Esophagus muscularis mucosa (tissue), 4 donors: Measurements from ENCODE around the gene CLCA1. TPM values are rescaled to one million over a fixed set of nuclear protein-coding genes. Genes with fewer than 3 reads are reported as not detected.

Experiments
- DNase-seq: peaks from one replicate; pipeline ENCODE4 v3.0.0-alpha.2; 2017; ENCODE audit errors: extremely low spot score
- H3K27ac ChIP-seq, 4 donors: fragments of 200-600 bp; sonication (generic); replicated peaks in 1 of 4; 1 replicate in 3 of 4; 2 replicates in 1 of 4; pipeline ENCODE4 v1.5.1; 2016 to 2019; ENCODE audit warnings: mild to moderate bottlenecking in 1 of 4
- H3K27me3 ChIP-seq, 4 donors: fragments of 200-600 bp; sonication (generic); one replicate each; pipeline versions ENCODE4 v1.5.1 to v1.6.0; 2016 to 2019
- H3K36me3 ChIP-seq, 4 donors: fragments of 200-600 bp; sonication (generic); one replicate each; pipeline ENCODE4 v1.5.1; 2016 to 2019
- H3K4me1 ChIP-seq, 4 donors: fragments of 200-600 bp; sonication (generic); one replicate each; pipeline ENCODE4 v1.5.1; 2016 to 2019
- H3K4me3 ChIP-seq, 4 donors: fragments of 200-600 bp; sonication (generic); 1 replicate in 2 of 4; 2 replicates in 2 of 4; pipeline ENCODE4 v1.5.1; 2016 to 2019; ENCODE audit warnings: mild to moderate bottlenecking in 4 of 4, moderate library complexity in 1 of 4
- H3K9me3 ChIP-seq, 4 donors: fragments of 200-600 bp; sonication (generic); 1 replicate in 3 of 4; 2 replicates in 1 of 4; pipeline ENCODE4 v1.5.1; 2016 to 2019
- CTCF ChIP-seq, 3 experiments: fragments of 200-600 bp in 2 of 3; fragments of 450-650 bp in 1 of 3; sonication (generic) in 2 of 3; IDR thresholded peaks; one replicate each; pipeline ENCODE4 v1.5.1; 2017 to 2019; ENCODE audit warnings: antibody characterized with exemption in 3 of 3, mild to moderate bottlenecking in 2 of 3, moderate library complexity in 1 of 3
- EP300 ChIP-seq: sonication (generic); formaldehyde crosslinking; IDR thresholded peaks from one replicate; pipeline ENCODE4 v1.6.1; 2017; ENCODE audit warnings: antibody characterized with exemption
- POLR2A ChIP-seq: fragments of 450-650 bp; IDR thresholded peaks from one replicate; pipeline ENCODE4 v1.6.1; 2017; ENCODE audit warnings: antibody characterized with exemption, moderate library complexity, mild to moderate bottlenecking, low read depth
- POLR2AphosphoS5 ChIP-seq, 2 donors: sonication (generic); formaldehyde crosslinking; IDR thresholded peaks; one replicate each; pipeline ENCODE4 v1.6.1; 2017; ENCODE audit warnings: antibody characterized with exemption in 2 of 2
- WGBS: methylation state at CpG from one replicate; pipeline ENCODE4 v1.1.5; 2018; 5-methylcytosine and 5-hydroxymethylcytosine counted together
- intact Hi-C: fragments of 100-400 bp; cut with DNase I; formaldehyde crosslinking; loops from one replicate; pipeline ENCODE4 v1.15.1; 2023
- total RNA-seq, 4 donors: library from RNA; depleted of rRNA; stranded (reverse); fragments of >200 nt; gene quantifications; one replicate each; pipeline versions ENCODE4 v1.1.0 to v1.2.1, GENCODE V29; 2016

Gene CLCA1
- total RNA-seq, 4 donors from 2014 or later = 0.11 TPM; not detected in 3

- WGBS = 87% methylated on average over 4 of the region's 4 CpGs
- Histone ChIP-seq H3K4me1 (peaks cover 0 to 6% (median 3%) of the 10 kb centered on the region in 4 donors), H3K4me3 (no peak overlapping the region), H3K36me3 (no peaks in the 10 kb centered on the region), H3K27ac (no peak overlapping the region), H3K9me3 (no peaks in the 10 kb centered on the region), H3K27me3 (no peaks in the 10 kb centered on the region)
- DNase-seq = no peak
- TF ChIP-seq POLR2A (no peak), EP300 (no peak), POLR2AphosphoS5 (IDR thresholded peaks at IDR 0.05) (no peak)
- intact Hi-C loops = no loop called here
Observed at GRCh38 chr1:86481966-86482365, 13.2 kb downstream of the CLCA1 start.

- no peaks in the 10 kb centered on the region for H3K9me3 ChIP-seq
- peaks cover 0 to 4% (median 0%) of the 10 kb centered on the region in 4 donors for H3K4me1 ChIP-seq
- intact Hi-C loops = no loop called here
- no peaks in the 10 kb centered on the region for H3K27me3 ChIP-seq
- H3K4me3 ChIP-seq = no peak overlapping the region
- WGBS = 76% methylated on average over 4 of the region's 4 CpGs
- TF ChIP-seq POLR2A (no peak), EP300 (no peak), CTCF (IDR thresholded peaks at IDR 0.05) (no peak), POLR2AphosphoS5 (IDR thresholded peaks at IDR 0.05) (no peak)
- H3K27ac ChIP-seq = peak overlapping the region in 2 of 4 donors; percentile 10 to 40
- peak; percentile 91 for DNase-seq
- H3K36me3 ChIP-seq = no peaks in the 10 kb centered on the region
Observed at GRCh38 chr1:86487131-86487810, 18.5 kb downstream of the CLCA1 start.

- Histone ChIP-seq H3K4me3 (no peak overlapping the region), H3K27me3 (no peaks in the 10 kb centered on the region), H3K27ac (peak overlapping the region in 3 of 4 donors; percentile 10 to 40 (median 23)), H3K4me1 (peaks cover 0 to 4% (median 0%) of the 10 kb centered on the region in 4 donors), H3K36me3 (no peaks in the 10 kb centered on the region), H3K9me3 (no peaks in the 10 kb centered on the region)
- 93% methylated on average over 4 of the region's 4 CpGs for WGBS
- intact Hi-C loops = no loop called here
- DNase-seq = no peak
- TF ChIP-seq CTCF (IDR thresholded peaks at IDR 0.05) = no peak
- TF ChIP-seq POLR2A = no peak
- no peak for TF ChIP-seq EP300
- no peak for TF ChIP-seq POLR2AphosphoS5 (IDR thresholded peaks at IDR 0.05)
Observed at GRCh38 chr1:86487811-86488141, 19.0 kb downstream of the CLCA1 start.

- H3K9me3 ChIP-seq = no peaks in the 10 kb centered on the region
- no peak overlapping the region for H3K4me3 ChIP-seq
- no peak for DNase-seq
- no peaks in the 10 kb centered on the region for H3K36me3 ChIP-seq
- intact Hi-C loops = no loop called here
- peaks cover 0 to 4% (median 0%) of the 10 kb centered on the region in 4 donors for H3K4me1 ChIP-seq
- WGBS = 64% methylated on average over 2 of the region's 2 CpGs
- no peak overlapping the region for H3K27ac ChIP-seq
- no peaks in the 10 kb centered on the region for H3K27me3 ChIP-seq
- TF ChIP-seq CTCF (IDR thresholded peaks at IDR 0.05) = no peak
- no peak for TF ChIP-seq POLR2AphosphoS5 (IDR thresholded peaks at IDR 0.05)
- TF ChIP-seq EP300 = no peak
- no peak for TF ChIP-seq POLR2A
Observed at GRCh38 chr1:86489242-86489878, 20.6 kb downstream of the CLCA1 start.

GRCh38 chr1:86491171-86491950 lies 22.6 kb downstream of the CLCA1 start:
- Histone ChIP-seq H3K9me3 (no peaks in the 10 kb centered on the region), H3K27ac (no peak overlapping the region), H3K4me1 (peaks cover 0 to 4% (median 0%) of the 10 kb centered on the region in 4 donors), H3K27me3 (no peaks in the 10 kb centered on the region), H3K4me3 (no peak overlapping the region), H3K36me3 (no peaks in the 10 kb centered on the region)
- intact Hi-C loops = no loop called here
- 82% methylated on average over 2 of the region's 2 CpGs for WGBS
- TF ChIP-seq CTCF (IDR thresholded peaks at IDR 0.05) (no peak), POLR2A (no peak), EP300 (no peak), POLR2AphosphoS5 (IDR thresholded peaks at IDR 0.05) (no peak)
- DNase-seq = no peak
